HL-60 (cell line): Measurements from ENCODE around the gene DOCK8.

Experiments used
- CTCF ChIP-seq: IDR thresholded peaks from one replicate; pipeline ENCODE4 v1.5.1; 2011; ENCODE audit warnings: low read length, control low read depth, inconsistent platforms; ENCODE audit not compliant: insufficient read depth
- REST ChIP-seq: IDR thresholded peaks from 2 replicates; pipeline ENCODE4 v1.6.1; 2012; ENCODE audit warnings: low read depth; ENCODE audit not compliant: insufficient replicate concordance

- TF ChIP-seq REST, result no peak
- no peak for TF ChIP-seq CTCF
Observed at GRCh38 chr9:341634-342421, 127.2 kb downstream of the DOCK8 start.
